NCI-H2196 treated with DMSO at 0.1 percent for 48 hours (cell line): Measurements from ENCODE around the gene FBXL12.
"Not testable (repeated sequence)": the region's sequence is repeated elsewhere in the genome, so short reads cannot be mapped to it uniquely, and the experiment has no call there.

Source experiments
- DNase-seq: peaks from one replicate; lab custom pipeline; 2025; ENCODE audit not compliant: unreplicated experiment; lab: John Stamatoyannopoulos, UW

The FBXL12 gene

GRCh38 chr19:9793071-9793591, 25.7 kb downstream of the FBXL12 start:
- no peak for DNase-seq

GRCh38 chr19:9792206-9793070, 26.4 kb downstream of the FBXL12 start:
- peak; percentile 83 for DNase-seq

- peak; percentile 95 for DNase-seq
These were observed 27.2 kb downstream of the FBXL12 start for GRCh38 chr19:9791552-9792205.

- not testable (repeated sequence) for DNase-seq
These were observed 27.9 kb downstream of the FBXL12 start for GRCh38 chr19:9791073-9791367.

- DNase-seq, result not testable (repeated sequence)
These were observed 29.3 kb downstream of the FBXL12 start for GRCh38 chr19:9789579-9789978.

GRCh38 chr19:9789066-9789465, 29.8 kb downstream of the FBXL12 start:
- no peak for DNase-seq

GRCh38 chr19:9788604-9789003, 30.3 kb downstream of the FBXL12 start:
- DNase-seq, result not testable (repeated sequence)

GRCh38 chr19:9786819-9787218, 32.1 kb downstream of the FBXL12 start:
- DNase-seq, result no peak

GRCh38 chr19:9786342-9786741, 32.5 kb downstream of the FBXL12 start:
- no peak for DNase-seq

- DNase-seq, result peak; percentile 95
These were observed 33.2 kb downstream of the FBXL12 start for GRCh38 chr19:9785367-9786331.

- DNase-seq, result not testable (repeated sequence)
These were observed 34.7 kb downstream of the FBXL12 start for GRCh38 chr19:9784163-9784496.

GRCh38 chr19:9782338-9782737, 36.5 kb downstream of the FBXL12 start:
- no peak for DNase-seq

- DNase-seq, result peak; percentile 92
These were observed 50.4 kb downstream of the FBXL12 start, which contains the start of gene ZNF846 for GRCh38 chr19:9768175-9769112. ZNF846 (minus strand) TSS chr19:9768738; CDS start chr19:9764950, 3,788 bp downstream.
